HG03469 (cell line): ENCODE data around the gene PARP2.
"Not testable (repeated sequence)": the region's sequence is repeated elsewhere in the genome, so short reads cannot be mapped to it uniquely, and the experiment has no call there.

Experiments
- ATAC-seq: cut with Tn5 transposase; IDR thresholded peaks from one replicate; pipeline ENCODE4 v1.9.1; 2021; ENCODE audit warnings: mild to moderate bottlenecking, moderate library complexity, moderate number of reproducible peaks; ENCODE audit not compliant: unreplicated experiment

PARP2 gene

DNA sequence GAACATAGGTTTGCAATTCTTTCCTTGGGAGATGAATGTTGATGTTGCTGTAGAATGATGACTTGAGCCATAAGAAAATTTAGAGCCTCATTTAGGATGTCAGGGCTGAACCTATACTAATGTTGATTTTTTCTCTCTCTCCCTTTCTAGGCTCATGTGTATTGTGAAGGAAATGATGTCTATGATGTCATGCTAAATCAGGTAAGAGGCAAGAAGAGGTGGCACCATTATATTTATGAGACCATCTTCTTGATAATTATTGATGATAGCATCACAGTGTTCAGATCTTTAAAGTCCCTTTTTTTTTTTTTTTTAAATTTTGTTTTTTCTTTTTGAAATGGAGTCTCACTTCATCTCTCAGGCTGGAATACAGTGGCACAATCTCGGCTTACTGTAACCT is 3.3 kb downstream of the PARP2 start:
- ATAC-seq, result no peak

DNA sequence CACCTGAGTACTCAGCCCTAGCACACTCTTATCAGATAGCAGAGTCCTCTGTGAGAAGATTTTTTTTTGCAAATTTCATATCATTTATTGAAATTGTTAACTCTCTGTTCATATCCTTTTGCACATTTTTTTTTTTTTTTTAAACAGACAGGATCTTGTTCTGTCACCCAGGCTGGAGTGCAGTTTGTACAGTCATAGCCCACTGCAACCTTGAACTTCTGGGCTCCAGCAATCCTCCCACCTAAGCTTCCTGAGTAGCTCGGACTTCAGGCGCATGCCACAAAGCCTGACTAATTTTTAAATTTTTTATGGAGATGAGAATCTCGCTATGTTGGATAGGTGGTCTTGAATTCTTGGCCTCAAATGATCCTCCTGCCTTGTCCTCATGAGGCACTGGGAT is 4.3 kb downstream of the PARP2 start:
- ATAC-seq, result no peak

DNA sequence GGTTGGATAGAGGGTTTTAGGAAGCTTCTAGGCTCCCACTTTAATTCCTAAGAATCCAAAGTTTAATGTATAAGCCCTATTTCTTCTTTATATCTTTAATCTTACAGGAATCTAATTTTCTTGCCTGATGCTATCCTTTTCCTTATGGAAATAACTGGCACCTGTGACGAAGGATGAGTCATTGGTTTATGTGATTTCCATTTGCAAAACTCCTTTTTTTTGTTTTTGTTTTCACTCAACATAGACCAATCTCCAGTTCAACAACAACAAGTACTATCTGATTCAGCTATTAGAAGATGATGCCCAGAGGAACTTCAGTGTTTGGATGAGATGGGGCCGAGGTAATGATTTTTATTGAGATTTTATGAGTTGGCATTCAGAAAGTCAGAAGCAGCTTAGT is 6.8 kb downstream of the PARP2 start:
- no peak for ATAC-seq

DNA sequence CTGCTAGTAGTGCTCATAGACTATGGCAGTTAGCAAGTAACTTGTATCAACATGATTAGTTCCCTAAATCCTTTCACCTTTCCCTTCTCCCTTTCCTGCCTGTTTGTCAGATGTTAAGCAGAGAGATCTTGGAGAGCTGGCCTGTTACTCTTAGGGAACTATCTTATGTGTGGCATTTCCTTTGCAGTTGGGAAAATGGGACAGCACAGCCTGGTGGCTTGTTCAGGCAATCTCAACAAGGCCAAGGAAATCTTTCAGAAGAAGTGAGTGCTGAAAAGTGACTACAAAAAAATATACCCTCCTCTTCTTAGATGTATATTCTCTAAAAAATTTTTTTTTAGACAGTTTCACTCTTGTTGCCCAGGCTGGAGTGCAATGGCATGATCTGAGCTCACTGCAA is 7.4 kb downstream of the PARP2 start:
- no peak for ATAC-seq

DNA sequence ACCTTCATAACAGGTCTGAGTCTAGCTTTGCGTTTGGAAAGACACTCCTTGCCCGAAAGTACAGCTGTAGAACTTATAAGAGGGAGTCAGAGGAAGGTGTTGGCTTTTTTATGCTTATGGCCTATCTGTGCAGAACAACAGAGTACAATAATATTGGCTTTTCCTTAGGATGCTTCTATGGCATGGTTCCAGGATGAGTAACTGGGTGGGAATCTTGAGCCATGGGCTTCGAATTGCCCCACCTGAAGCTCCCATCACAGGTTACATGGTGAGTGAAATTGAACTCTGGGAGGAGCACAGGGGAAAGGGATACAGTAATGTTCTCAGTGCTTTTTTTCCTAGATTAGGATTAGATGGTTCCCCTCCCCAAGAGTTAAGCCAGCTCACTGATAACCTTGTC is 13.0 kb downstream of the PARP2 start:
- ATAC-seq, result no peak

DNA sequence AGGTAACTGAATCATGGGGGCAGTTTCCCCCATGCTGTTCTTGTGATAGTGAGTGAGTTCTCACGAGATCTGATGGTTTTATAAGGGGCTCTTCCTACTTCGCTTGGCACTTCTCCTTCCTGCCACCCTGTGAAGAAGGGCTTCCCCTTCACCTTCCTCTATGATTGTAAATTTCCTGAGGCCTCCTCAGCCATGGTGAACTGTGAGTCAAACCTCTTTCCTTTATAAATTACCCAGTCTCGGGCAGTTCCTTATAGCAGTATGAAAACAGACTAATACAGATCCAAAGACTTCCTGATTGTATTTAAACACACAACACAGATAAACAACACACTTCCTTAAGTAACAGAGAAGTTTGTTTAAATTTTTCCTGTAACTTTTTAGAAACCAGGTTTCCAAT is 15.0 kb downstream of the PARP2 start:
- not testable (repeated sequence) for ATAC-seq

DNA sequence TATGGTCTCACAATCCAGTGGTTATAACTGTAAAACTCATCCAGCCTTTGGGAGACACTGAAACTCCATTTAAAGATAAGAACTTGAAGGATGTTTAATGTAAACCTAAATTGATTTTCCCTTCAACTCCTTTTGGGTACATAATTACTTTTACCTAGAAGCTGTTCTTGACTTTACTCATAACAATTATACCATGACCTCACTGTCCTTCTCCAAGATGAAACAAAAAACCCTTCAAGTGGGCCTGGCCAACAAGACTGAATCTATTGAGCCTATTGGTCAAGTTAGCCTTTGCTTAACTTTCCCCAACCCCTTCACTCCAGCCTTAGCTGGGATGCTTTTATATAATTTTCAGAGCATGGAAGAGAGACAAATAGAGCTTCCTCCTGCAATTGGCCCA is 22.5 kb downstream of the PARP2 start:
- ATAC-seq, result no peak

DNA sequence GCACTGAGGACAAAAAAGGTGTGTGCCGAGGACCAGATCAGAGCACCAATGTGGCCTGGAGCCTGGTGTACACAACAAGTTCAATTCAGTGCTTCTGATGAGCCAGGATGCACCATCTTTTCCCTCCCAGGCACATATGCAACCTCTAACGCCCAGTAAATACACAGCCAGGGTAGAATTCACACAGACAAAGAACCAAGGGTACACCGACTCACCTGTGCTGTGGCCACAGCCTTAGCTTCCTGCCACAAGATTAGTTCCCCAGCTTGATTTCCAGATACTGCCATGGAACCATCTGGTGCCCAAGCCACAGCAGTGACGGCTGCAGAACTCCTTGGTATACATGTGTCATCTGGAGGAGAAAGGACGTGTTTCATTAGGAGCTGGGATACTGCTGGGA is 29.4 kb downstream of the PARP2 start:
- no peak for ATAC-seq

DNA sequence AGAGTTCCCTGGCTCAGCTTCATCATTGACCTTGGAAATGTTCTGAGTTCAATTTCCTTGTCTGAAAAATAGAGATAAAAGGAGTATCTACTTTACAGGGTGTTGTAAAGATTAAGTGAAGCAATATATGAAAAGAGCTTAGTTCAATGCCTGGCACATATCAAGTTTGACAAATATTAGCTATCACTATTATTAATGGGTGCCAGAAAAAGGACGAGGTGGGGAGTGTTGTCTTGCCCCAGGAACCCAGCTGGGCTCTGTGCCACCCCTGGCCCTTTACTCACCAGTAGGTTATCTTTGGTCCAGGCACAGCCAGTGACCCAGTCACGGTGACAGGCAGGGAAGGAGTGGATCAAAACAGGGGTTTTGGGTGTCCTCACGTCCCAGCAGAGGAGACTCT is 32.0 kb downstream of the PARP2 start:
- no peak for ATAC-seq

DNA sequence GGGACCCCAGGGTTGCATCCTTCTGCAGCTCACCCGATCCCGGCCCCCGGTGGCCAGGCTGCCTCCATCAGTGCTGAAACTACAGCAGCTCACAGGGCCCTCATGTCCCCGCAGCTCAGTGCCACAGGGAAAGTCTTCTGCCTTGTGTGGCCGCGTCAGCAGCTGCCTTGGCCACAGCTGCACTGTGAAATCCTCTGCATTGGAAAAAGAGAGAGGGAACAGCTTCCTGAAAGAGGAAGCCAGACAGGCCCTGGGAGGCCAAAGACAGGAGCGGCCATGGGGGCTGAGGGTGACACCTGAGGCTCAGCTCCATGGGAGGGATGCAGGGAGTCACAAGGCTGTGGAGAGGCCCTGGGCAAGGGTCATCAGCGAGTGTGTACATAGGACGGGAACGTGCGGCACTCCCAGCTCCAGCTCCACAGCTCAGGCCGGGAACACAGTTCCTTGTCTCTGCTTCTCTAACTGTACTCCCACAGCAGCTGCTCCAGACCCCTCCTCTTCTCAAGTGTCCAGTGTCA is 32.7 kb downstream of the PARP2 start:
- no peak for ATAC-seq

DNA sequence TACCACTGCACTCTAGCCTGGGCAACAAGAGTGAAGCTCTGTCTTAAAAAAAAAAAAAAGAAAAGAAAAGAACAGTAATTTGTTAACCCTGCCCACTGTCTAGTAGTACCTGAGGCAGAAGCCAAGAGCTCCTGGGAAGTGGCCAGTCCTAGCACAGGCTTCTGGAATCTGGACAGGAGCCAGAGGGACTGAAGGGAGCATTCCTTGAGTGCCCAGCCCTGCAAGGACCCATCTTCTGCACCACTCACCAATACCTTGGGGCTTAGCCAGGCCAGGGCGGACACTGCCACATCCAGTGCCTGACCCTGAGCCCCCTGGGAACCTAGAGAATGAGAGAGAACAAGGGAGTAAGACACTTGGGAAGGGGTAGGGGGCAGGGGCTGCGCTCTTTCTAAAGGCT is 33.7 kb downstream of the PARP2 start:
- no peak for ATAC-seq

DNA sequence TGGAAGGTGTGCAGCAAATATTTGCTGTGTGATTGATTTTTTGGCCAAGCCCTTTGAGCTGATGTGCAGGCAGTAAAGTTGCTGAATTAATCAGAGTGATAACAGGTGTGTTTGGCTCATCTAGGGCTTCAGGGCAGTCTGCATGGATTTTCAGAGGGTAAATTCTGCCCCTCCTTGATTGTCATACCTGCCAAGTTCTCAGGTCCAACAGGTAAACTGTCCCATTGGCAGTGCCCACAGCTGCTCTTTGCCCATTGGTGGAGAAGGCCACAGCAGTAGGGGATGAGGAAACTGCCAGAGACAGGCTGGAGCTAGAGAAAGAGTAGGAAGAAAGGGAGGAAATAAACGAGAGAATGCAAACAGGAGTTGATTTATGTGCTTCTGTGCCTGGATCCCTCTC is 36.3 kb downstream of the PARP2 start:
- ATAC-seq, result no peak

DNA sequence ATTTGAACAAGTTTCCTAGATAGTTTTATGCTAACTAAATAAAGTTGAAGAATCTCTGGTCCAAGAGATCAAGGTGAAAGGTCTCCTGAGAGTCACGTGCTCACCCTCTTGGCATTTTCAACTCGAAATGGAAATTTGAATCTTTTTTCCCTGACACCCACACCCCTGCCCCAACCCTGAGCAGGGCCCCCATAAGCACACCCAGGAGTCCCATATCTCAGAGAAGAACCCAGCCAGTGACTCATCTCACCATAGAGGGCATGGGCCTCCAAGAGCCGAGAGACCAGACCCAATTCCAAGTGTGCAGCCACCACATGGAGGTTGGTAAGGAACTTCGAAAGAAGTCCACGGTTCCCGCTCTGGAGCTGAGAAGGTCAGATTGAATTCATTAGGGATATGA is 37.2 kb downstream of the PARP2 start:
- no peak for ATAC-seq

DNA sequence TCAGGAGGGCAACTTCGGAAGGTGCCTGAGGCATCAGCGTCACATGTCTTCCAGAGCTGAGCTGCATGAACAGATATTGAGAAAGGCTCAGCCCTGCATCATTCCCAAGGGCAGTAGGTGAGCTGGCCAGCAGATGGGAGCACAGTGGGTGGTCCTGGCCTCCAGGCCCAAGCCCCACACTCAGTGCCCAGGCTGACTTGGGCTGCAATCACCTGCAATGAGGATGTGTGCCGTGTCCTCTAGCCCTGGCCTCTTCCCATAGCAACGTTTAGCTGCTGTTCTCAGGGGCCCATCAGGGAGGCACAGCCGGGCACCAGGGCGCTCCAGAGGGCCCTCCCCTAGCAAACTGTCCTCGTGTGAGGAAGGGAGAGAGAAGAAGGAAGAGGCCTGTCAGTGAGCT is 37.9 kb downstream of the PARP2 start:
- ATAC-seq, result no peak

DNA sequence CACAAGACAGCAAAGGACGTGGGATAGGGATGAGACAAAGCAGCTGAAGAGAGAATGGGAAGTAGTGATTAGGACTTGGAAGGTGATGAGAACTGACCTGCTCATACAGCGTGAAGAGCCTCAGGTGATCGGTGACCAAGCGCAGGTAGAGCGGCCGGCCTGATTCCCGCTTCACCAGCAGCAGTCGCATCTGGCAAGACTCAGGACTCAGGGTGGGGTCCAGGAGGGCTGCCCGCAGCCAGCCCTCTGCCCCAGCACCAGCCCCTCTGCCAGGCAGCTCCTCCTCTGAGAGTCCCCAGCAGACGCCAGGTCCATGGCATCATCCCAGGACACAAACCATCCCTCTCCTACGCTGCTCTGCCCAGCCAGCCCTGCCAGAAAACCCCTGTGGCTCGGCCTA is 39.1 kb downstream of the PARP2 start:
- no peak for ATAC-seq

DNA sequence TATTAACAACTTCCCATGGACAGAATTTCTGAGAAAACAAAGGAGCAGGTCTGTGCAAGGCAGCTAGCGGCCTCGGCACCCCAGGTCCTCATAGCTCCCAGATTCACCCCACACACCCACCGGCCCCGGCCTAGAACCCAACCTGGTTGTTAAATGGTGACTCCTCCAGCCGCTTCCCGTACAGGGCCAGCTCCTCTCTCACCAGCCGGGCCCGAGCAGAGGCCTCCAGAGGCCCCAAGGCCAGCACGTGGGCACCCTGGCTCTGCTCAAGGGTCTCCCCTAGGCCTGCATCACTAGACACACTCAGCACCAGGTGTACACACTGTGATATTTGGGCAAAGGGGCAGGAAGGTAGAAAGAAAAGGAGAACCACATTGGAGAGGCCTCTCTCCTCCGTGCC is 39.6 kb downstream of the PARP2 start:
- no peak for ATAC-seq

DNA sequence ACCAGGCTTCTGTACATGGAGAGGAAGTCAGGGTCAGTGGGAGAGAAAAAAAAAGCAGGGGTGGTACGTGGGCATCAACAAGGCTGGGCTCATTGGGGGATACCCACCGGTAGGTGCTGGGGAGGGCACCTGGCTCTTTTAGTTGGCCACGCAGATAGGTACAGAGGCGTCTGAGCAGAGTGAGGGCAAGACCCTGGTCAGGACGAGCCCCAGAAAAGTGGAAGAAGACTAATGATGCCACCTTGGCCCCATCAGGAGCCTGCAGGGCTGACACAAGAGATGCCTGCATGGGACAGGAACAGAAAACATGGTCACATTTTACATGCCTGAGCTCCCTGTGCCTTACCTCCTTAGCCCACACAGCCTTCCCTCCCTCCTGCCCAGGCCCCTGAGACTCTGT is 40.2 kb downstream of the PARP2 start:
- ATAC-seq, result no peak

DNA sequence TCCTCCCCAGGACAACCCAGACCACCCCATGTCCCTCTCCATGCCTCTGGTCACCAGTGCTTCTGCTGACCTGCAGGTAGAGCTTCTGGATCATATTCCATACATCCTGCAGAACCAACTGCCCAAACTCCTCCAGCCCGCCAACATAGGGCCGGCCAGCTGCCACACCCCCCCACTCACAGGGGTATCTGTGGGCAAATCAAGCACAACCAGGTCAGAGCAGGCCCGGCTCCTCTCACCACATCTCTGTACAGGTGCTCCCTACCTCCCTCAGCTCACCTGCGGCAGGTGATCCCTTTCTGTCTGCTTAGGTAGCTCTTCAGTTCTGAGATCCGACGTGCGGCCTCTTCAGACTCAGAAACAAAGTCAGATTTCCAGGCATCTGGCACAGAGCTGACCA is 40.9 kb downstream of the PARP2 start:
- ATAC-seq, result no peak

DNA sequence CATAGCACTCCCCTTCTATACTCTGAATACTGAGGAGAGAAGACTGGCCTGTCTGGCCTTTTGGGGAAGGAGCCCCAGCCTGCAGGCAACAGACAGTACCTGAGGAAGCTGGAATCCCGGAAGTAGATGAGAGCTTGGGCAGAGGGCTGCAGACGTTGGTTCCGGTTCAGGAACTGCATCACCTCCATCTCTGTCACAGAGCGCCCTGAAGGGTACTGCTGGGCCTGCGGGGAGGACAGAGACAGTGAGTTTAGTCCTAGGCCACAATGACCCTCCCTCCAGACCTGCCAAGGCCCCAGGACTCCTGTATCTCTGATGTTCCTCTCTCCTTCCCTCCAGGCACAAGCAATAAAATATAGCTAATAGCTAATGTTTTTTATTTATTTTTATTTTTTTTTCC is 41.5 kb downstream of the PARP2 start:
- no peak for ATAC-seq

DNA sequence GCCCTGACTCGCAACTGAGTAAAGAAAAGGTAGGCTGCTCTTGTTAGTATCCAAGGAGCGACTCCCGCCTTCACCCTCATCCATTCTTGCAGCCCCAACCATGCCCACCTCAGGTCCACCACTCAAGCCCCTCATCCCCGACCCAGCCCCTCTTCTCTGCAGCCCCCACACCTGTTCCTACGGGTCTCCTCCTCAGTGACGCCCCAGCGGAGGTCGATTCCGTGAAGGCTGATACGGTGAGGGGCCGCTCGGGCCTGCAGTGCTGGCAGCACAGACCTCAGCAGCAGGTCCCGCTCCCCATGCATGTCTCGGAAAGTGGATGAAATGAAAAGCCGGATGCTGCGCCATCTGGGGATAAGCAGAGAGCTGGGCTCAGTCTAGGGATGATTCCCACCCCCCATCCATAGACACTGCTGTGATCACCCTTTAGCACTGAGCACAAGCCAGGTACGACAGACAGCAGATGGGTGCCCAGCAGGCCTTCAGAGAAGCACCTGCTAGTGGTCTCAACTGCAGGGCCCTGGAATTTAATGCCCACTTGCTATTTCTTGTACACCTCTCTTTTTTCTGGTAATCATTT is 42.9 kb downstream of the PARP2 start:
- no peak for ATAC-seq

DNA sequence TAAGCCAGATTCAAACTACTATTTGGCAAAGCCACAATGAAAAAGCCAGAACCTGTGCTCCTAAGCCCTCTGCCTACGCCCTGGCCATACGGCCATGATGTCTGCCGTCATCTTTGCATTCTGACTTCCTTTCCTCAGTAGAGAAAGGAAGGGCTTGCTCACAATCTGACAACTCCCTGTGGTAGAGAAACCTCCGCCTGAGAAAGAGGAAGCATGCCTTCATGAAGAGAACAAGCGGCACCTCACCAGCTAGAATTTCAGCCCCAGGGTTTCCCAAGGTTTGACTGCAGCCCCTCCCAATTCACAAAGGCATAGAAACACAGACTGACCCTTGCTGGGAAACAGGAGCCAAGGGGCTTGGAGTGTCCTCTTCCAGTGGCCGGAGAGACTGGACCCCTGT is 44.1 kb downstream of the PARP2 start:
- ATAC-seq, result no peak

DNA sequence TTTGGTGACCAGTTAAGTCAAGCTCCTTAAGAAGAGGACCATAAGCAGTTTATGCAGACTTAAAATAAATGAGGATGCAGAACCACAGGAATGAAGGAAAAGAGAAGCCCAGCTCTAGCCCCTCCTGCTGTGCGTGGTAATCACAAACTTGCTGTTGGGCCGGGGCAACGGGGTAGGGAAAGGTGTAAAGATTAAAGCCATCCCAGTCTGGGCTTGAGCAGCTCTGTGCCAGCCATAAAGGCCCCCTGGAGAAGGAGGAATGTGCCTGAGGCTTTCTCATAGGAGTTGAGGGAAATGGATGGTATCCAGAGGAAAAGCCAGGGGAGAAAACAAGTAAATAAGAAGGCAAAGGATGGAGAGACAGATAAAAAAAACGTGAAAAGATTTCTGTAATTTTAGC is 44.7 kb downstream of the PARP2 start:
- ATAC-seq, result no peak

DNA sequence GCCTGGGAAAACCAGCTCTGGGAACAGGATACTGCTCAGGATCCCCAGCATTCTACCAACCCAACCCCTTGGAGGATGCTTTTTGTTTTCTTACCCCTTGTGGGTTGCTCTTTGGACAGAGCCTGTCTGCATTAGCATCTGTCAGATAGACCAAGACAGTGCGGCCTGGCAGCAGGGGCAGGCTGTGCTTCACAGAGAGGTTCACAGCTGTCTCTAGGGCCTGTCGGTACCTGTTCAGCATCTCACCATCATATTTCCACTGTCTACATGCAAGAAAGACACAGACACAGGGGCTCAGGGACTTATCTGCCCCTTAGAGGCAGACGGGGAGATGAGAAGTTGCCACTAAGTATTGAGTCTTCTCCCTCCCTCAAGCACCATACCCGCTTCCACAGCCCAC is 48.1 kb downstream of the PARP2 start:
- ATAC-seq, result no peak

DNA sequence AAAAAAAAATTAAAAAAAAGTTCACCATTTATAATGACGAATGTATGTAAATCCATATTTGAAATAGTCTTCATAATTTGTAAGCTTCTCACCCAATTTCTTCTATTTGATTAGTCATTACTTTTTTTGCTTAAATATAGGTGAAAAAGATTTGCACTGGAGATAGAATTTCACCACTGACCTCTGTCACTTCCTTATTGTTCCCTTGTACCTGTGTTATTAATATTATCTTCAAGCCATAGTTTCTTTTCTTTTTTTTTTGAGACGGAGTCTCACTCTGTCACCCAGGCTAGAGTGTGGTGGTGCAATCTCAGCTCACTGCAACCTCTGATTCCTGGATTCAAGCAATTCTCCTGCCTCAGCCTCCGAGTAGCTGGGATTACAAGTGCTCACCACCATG is 54.1 kb downstream of the PARP2 start:
- no peak for ATAC-seq
